Fibroblast of lung (primary cell): ENCODE data around the gene MAGED2. TPM values are rescaled to one million over a fixed set of nuclear protein-coding genes. Genes with fewer than 3 reads are reported as not detected.

ENCODE experiments used
- DNase-seq, 2 donors: peaks; one replicate each; pipeline versions ENCODE4 v3.0.0 to v3.0.0-alpha.2; 2010; ENCODE audit warnings: low read depth in 2 of 2
- H2AFZ ChIP-seq: 2 replicates; pipeline ENCODE4 v1.5.1; 2012; ENCODE audit warnings: low read length, control low read depth, inconsistent platforms
- H3K27ac ChIP-seq: 2 replicates; pipeline ENCODE4 v1.5.1; 2011; ENCODE audit warnings: low read length, control low read depth; ENCODE audit not compliant: insufficient read depth
- H3K27me3 ChIP-seq: 2 replicates; pipeline ENCODE4 v1.5.1; 2011; ENCODE audit warnings: mild to moderate bottlenecking, low read length; ENCODE audit not compliant: control insufficient read depth, insufficient read depth
- H3K36me3 ChIP-seq: 2 replicates; pipeline ENCODE4 v1.5.1; 2011; ENCODE audit warnings: low read length; ENCODE audit not compliant: control insufficient read depth, insufficient read depth
- H3K4me1 ChIP-seq: 2 replicates; pipeline ENCODE4 v1.5.1; 2011; ENCODE audit warnings: low read length; ENCODE audit not compliant: control insufficient read depth, insufficient read depth; ENCODE audit errors: extremely low read depth
- H3K4me2 ChIP-seq: 2 replicates; pipeline ENCODE4 v1.5.1; 2011; ENCODE audit warnings: low read length, control low read depth; ENCODE audit not compliant: insufficient read depth; ENCODE audit errors: extremely low read depth
- H3K4me3 ChIP-seq, 4 experiments: fragments of 200-600 bp in 1 of 4; sonication (generic) in 1 of 4; replicated peaks in 1 of 4; 2 replicates each; pipeline ENCODE4 v1.5.1; 2011 to 2016; ENCODE audit warnings: low read length in 4 of 4, low read depth in 3 of 4, mild to moderate bottlenecking in 3 of 4, control low read depth in 2 of 4, inconsistent platforms in 1 of 4, mixed read lengths in 1 of 4; ENCODE audit not compliant: insufficient read depth in 1 of 4; ENCODE audit errors: control extremely low read depth in 1 of 4
- H3K79me2 ChIP-seq: 2 replicates; pipeline ENCODE4 v1.5.1; 2012; ENCODE audit warnings: mild to moderate bottlenecking, low read length, inconsistent platforms; ENCODE audit not compliant: control insufficient read depth, insufficient read depth
- H3K9ac ChIP-seq: 2 replicates; pipeline ENCODE4 v1.5.1; 2011; ENCODE audit warnings: mild to moderate bottlenecking, low read length, control low read depth; ENCODE audit not compliant: insufficient read depth
- H3K9me3 ChIP-seq: 2 replicates; pipeline ENCODE4 v1.5.1; 2012; ENCODE audit warnings: low read depth, low read length; ENCODE audit not compliant: control insufficient read depth, insufficient read depth
- H4K20me1 ChIP-seq: 2 replicates; pipeline ENCODE4 v1.5.1; 2011; ENCODE audit warnings: low read length; ENCODE audit not compliant: control insufficient read depth, insufficient read depth; ENCODE audit errors: extremely low read depth
- EZH2 ChIP-seq: IDR thresholded peaks from 2 replicates; pipeline ENCODE4 v1.5.1; 2012; ENCODE audit warnings: low read length, control low read depth, mild to moderate bottlenecking; ENCODE audit errors: missing control alignments
- polyA plus RNA-seq, 2 donors: library from polyadenylated mRNA; depleted of rRNA in 1 of 2; stranded (reverse) in 1 of 2; unstranded in 1 of 2; fragments of >200 nt; gene quantifications; 2 replicates each; pipeline ENCODE4 v1.2.1, GENCODE V29; 2011 to 2012; ENCODE audit warnings: missing spikeins in 1 of 2
- total RNA-seq: library from RNA; depleted of rRNA; stranded (reverse); fragments of >200 nt; gene quantifications from 2 replicates; pipeline ENCODE4 v1.2.1, GENCODE V29; 2014
- TF ChIP-seq, protein P1 (sequence below), 2 donors: IDR thresholded peaks in 1 of 2; conservative IDR thresholded peaks in 1 of 2; 1 replicate in 1 of 2; 2 replicates in 1 of 2; pipeline ENCODE4 v1.5.1; 2011 to 2012; ENCODE audit warnings: low read length in 2 of 2, control low read depth in 1 of 2, inconsistent platforms in 1 of 2, low read depth in 1 of 2, mild to moderate bottlenecking in 1 of 2

Gene MAGED2
- total and polyA plus RNA-seq, 2 donors (not counting 1 experiment from before 2014, with no cell fraction given), result 177 to 312 TPM

DNA sequence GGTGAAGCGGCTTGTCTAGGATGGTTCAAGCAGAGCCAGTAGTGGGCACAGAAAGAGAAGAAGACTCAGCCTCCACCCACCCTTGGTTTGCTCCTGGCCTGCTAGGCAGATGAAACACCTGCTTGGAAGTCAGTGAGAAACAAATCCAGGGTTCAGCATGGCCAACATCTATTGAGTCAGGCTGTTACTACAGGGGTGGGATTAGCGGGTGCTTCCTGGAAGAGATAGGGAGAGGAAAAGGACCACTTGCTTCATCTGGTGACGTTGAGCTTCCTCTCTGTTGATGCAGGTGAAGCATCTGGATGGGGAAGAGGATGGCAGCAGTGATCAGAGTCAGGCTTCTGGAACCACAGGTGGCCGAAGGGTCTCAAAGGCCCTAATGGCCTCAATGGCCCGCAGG is 3.0 kb downstream of the MAGED2 start:
- Histone ChIP-seq H3K79me2 (peaks cover 23% of the 10 kb centered on the region), H3K4me2 (peak overlapping the region; percentile 56), H3K4me1 (no peaks in the 10 kb centered on the region), H3K4me3 (peak overlapping the region in 2 of 4 experiments; percentile 76 to 91), H4K20me1 (no peaks in the 10 kb centered on the region), H2AFZ (no peak overlapping the region), H3K9ac (no peak overlapping the region), H3K9me3 (no peaks in the 10 kb centered on the region), H3K36me3 (peaks cover 1% of the 10 kb centered on the region), H3K27me3 (peaks cover 2% of the 10 kb centered on the region), H3K27ac (no peak overlapping the region)
- no peak for DNase-seq
- TF ChIP-seq EZH2, result no peak
- TF ChIP-seq, protein P1, sequence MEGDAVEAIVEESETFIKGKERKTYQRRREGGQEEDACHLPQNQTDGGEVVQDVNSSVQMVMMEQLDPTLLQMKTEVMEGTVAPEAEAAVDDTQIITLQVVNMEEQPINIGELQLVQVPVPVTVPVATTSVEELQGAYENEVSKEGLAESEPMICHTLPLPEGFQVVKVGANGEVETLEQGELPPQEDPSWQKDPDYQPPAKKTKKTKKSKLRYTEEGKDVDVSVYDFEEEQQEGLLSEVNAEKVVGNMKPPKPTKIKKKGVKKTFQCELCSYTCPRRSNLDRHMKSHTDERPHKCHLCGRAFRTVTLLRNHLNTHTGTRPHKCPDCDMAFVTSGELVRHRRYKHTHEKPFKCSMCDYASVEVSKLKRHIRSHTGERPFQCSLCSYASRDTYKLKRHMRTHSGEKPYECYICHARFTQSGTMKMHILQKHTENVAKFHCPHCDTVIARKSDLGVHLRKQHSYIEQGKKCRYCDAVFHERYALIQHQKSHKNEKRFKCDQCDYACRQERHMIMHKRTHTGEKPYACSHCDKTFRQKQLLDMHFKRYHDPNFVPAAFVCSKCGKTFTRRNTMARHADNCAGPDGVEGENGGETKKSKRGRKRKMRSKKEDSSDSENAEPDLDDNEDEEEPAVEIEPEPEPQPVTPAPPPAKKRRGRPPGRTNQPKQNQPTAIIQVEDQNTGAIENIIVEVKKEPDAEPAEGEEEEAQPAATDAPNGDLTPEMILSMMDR (conservative IDR thresholded peaks at IDR 0.05 in 1 of 2, IDR thresholded peaks at IDR 0.05 in 1 of 2; ENCODE audit: low read depth in 1 of 2, low read length in 2 of 2), result no peak

DNA sequence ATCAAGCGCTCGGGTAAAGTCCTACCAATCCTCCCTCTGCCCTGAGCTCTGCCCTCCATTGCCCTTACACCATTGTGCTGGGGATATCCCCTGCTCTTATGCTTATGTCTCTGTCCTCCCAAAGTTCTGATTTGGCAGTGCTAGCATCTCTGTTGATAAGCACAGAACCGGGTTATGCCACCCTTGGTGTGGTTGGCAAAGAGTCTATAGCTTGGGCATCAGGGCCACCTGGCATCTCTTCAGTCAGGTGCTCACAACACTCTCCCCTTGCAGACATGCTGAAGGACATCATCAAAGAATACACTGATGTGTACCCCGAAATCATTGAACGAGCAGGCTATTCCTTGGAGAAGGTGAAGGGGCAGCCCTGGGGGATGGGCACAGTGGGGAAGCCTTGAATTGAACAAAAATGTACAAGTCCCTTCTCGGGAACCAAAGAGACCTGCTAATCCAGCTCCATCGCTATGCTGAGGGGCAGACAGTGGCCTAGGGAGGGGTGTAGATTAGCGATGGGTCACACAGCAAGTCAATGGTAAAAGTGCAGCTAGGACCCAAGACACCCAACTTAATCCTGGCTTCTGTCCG is 3.8 kb downstream of the MAGED2 start:
- DNase-seq, result no peak
- no peaks in the 10 kb centered on the region for H4K20me1 ChIP-seq
- H3K36me3 ChIP-seq, result peaks cover 1% of the 10 kb centered on the region

GRCh38 chrX:54812306-54812705 is 4.8 kb downstream of the MAGED2 start:
- no peaks in the 10 kb centered on the region for H3K4me1 ChIP-seq
- H3K79me2 ChIP-seq, result peaks cover 23% of the 10 kb centered on the region
- TF ChIP-seq, protein P1 (conservative IDR thresholded peaks at IDR 0.05 in 1 of 2, IDR thresholded peaks at IDR 0.05 in 1 of 2; ENCODE audit: low read depth in 1 of 2, low read length in 2 of 2), result no peak
- TF ChIP-seq EZH2, result no peak
- peaks cover 1% of the 10 kb centered on the region for H3K36me3 ChIP-seq
- no peak overlapping the region for H3K27ac ChIP-seq
- H4K20me1 ChIP-seq, result no peaks in the 10 kb centered on the region
- H3K27me3 ChIP-seq, result no peaks in the 10 kb centered on the region
- DNase-seq, result no peak
- H3K9me3 ChIP-seq, result no peaks in the 10 kb centered on the region
- no peak overlapping the region for H3K4me2 ChIP-seq
- no peak overlapping the region for H2AFZ ChIP-seq
- H3K9ac ChIP-seq, result no peak overlapping the region
- H3K4me3 ChIP-seq, result no peak overlapping the region

More for the DNA sequence above, 3.8 kb downstream of the MAGED2 start:
- no peak overlapping the region for H3K4me3 ChIP-seq
- no peaks in the 10 kb centered on the region for H3K27me3 ChIP-seq
- no peaks in the 10 kb centered on the region for H3K4me1 ChIP-seq
- H3K9ac ChIP-seq, result no peak overlapping the region
- TF ChIP-seq, protein P1 (conservative IDR thresholded peaks at IDR 0.05 in 1 of 2, IDR thresholded peaks at IDR 0.05 in 1 of 2; ENCODE audit: low read depth in 1 of 2, low read length in 2 of 2), result no peak
- TF ChIP-seq EZH2, result no peak
- no peaks in the 10 kb centered on the region for H3K9me3 ChIP-seq
- H3K27ac ChIP-seq, result no peak overlapping the region
- H2AFZ ChIP-seq, result no peak overlapping the region
- H3K79me2 ChIP-seq, result peaks cover 23% of the 10 kb centered on the region
- H3K4me2 ChIP-seq, result no peak overlapping the region
